HG03439 (cell line): ENCODE results near the gene MYOD1.

Source experiments
- ATAC-seq: cut with Tn5 transposase; IDR thresholded peaks from one replicate; pipeline ENCODE4 v1.9.1; 2021; ENCODE audit warnings: mild to moderate bottlenecking, moderate library complexity; ENCODE audit not compliant: unreplicated experiment

Gene MYOD1

GRCh38 chr11:17769218-17769617, 49.8 kb downstream of the MYOD1 start:
- no peak for ATAC-seq

- no peak for ATAC-seq
These were observed 50.8 kb downstream of the MYOD1 start for GRCh38 chr11:17770048-17770652.

GRCh38 chr11:17770917-17771316, 51.5 kb downstream of the MYOD1 start:
- no peak for ATAC-seq

- no peak for ATAC-seq
These were observed 52.0 kb downstream of the MYOD1 start for GRCh38 chr11:17771415-17771814.
